SIG-M5 (cell line): ENCODE measurements around the gene DDB1.

ENCODE experiments used
- DNase-seq: peaks from one replicate; lab custom pipeline; 2025; lab: John Stamatoyannopoulos, UW

Gene DDB1

DNA sequence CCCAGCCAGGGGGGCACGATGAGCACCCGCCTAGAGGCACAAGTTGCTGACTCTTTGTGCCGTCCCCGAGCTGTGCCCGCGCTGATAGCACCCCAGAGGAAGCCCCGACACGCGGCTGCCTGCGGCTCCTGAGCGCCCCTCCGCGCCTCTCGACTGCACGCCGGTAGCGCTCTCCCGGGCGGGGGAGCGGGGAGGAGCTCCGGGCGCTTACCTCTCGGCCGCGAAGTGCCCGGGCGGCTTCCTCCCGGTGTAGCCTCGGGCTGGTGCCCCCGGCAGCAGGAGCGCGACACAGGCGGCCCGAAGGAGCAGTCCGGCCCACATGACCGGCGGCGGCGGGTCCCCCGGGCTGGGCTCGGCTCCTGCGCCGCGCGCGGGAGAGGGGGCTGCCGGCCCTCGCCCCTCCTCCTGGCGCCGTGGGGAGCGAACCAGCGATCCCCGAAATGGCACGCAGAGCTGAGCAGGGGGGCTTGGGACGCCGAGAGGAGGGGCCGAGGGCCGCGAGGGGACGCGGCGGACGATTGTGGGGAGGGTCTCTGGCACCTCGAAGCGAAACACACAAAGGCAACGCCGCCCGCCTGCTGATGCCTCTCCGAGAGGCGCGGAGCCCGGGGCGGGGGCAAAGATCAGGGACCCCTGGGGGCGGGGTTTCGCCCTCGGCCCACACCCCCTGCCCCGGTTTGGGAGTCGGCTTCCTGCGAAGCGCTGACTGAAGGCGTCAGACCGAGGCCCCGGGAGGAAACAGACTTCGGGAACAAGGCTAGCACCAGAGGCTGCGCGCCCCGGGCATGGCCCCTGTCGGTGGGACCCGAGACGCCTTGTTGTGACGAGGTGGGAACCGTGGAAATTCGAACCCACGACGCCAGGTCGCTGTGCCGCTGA, 37.9 kb downstream of the DDB1 start, which contains the start of gene VWCE:
Gene VWCE, minus strand, starts transcription at position 600 of the 879 bp plus-strand sequence. Its CDS starts 279 bp downstream, at position 321.
- DNase-seq = no peak

DNA sequence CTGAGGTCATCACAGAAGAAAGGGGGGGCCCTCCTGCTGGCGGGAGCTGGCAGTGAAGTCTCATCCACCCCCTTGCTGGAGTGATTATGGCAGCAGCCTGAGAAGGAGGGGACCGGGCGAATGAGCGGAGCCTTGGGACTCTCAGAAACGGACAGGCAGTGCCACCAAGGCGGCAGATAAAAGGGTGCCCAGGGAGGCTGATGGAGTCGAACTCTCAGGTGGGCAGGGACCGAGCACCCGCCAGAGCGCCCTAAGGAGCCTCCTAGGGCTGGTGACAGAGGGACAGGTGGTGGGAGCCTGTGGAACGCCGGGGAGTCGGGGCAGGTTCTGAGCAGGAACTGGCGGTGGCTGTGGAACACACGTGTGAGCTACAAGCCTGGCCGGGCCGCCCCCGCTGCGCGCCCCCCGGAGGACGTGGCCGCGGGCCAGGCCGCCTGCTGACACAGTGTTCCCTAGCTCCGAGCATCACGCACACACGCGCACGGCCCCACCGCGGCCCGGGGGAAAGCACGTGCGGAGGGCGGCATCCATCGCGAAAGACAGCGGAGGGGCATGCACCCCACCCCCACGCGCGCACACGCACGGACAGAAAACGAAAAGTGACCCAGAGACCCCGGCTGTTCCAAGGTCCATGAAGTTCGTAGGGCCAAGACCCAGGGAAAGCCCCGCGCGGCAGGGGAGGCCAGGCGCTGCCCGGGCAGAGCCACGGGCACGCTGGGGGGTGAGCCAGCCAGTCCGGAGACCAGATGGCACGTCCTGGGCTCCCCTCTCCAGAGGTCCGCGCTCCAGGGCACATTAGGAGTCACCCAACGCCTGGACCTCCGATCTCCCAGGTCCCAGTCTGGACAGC, 38.8 kb downstream of the DDB1 start:
- DNase-seq = no peak

DNA sequence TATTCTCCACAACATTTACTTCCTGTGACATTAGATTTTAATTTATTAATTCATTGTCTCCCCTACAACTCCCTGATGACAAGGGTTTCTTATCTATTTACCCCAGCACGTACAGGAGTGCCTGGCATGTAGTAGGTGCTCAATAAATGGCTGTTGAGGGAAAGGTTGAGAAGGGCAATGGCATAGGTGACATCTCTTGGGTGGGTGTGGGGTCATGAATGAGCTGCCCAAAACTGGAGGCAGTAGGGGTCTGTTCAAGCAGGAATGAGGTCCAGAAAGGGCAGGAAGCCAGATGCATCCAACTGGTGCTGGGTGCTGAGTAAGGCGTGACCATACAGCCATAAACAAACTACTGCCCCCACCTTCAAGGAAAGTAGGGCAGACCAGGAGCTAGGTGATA, 40.5 kb downstream of the DDB1 start:
- no peak for DNase-seq

DNA sequence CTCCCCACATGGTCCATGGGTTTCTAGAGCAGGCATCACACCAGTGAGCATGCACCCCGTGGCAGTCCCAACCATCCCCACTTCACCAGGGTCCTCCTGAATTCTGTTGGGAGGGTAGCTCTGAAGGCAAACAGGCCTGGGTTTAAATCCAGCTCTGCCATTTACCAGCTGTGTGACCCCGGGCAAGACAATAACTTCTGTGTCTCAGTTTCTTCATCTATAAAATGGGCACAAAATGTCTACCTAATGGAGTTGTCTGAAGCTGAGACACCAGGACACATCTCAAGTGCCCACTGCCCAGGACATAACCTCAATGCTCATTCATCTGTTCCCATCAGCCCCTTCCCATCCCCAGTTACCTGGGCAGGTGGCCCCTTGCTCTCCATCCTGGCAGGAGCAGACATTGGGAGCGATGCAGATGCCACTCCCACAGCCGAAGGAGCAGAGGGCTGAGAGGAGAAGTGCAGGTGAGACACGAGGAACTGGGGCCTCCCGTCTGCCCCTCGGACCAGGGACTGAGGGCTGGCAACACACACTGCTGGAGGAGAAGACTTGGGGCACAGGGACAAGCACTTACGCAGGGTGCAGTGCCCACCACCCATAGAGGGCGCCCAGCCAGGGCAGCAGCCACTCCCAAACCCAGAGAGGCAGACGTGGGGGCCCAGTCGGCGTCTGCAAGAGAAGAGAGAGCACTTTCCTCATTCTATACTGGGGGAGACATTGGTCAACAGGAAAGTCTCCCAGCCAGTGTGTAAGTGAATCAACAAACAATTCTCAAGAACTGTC, 41.8 kb downstream of the DDB1 start:
- DNase-seq = no peak

DNA sequence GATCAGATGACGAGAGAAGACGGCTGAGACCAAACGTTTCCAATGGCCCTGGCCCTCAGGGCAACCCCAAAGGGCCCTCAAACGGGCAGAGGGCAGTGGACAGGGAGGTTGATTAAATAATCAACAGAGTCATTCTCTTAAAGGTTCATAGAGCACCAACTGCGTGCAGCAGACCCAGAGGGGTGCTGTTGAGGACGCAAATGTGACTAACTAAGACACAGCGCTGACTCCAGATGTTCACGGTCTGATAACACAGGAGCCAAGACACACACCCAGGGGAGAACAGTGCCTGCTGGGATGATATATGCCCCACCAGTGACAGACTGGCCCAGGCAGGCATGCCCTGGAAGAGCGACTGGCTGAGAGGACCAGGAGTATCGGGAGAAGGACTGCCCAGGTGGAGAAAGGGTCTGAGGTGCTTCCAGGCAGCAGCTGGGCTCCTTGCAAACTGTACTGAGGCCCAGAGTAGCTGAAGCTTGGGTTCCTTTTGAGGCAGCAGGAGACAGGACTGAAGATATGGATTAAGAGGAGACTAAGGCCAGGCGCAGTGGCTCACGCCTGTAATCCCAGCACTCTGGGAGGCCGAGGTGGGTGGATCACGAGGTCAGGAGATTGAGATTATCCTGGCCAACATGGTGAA, 45.4 kb downstream of the DDB1 start:
- no peak for DNase-seq

DNA sequence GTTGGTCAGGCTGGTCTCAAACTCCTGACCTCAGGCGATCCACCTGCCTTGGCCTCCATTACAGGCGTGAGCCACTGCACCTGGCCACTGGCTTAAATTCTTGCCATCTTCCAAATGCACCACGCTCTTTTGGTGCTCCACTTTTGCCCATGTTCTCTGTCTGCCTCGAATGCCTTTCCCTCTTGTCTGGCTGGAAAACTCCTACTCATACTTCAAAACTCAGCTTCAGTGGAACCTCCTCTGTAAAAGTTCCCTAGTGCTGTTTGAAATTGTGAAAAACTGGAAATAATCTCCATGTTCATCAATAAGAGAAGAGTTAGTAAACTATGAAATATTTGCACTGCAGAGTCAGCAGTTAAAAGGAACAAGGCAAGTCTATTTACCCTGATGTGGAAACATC, 49.3 kb downstream of the DDB1 start:
- no peak for DNase-seq

DNA sequence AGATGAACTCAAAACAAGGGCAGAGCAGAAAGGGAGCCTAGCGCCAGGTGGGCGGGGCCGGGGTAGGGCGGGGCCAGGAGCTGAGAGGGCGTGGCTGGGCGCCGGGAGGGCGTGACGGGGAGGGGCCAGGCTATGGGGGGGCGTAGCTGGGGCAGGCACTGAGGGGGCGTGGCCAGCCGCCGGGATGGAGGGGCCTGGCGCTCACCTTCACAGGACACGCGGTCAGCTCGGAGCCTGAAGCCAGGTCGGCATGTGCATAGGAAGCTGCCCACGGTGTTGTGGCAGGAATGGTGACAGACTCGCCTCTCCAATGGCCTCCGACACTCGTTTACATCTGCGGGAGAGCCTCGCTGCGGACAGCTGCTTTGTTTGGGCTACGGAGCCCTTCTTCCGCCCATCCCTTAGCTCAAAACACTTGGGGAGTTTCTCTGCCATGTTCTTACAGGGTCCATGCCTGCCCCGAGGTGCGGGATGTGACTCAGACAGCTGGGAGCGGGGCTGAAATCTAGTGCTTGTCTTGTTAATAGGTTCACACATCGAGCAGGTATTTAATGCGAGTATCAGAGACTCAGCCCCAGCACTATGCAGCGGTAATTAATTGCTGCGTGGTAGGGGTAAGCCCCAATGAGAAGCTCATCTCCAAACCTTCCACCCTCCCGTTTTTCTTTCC, 51.2 kb downstream of the DDB1 start:
- DNase-seq = no peak

DNA sequence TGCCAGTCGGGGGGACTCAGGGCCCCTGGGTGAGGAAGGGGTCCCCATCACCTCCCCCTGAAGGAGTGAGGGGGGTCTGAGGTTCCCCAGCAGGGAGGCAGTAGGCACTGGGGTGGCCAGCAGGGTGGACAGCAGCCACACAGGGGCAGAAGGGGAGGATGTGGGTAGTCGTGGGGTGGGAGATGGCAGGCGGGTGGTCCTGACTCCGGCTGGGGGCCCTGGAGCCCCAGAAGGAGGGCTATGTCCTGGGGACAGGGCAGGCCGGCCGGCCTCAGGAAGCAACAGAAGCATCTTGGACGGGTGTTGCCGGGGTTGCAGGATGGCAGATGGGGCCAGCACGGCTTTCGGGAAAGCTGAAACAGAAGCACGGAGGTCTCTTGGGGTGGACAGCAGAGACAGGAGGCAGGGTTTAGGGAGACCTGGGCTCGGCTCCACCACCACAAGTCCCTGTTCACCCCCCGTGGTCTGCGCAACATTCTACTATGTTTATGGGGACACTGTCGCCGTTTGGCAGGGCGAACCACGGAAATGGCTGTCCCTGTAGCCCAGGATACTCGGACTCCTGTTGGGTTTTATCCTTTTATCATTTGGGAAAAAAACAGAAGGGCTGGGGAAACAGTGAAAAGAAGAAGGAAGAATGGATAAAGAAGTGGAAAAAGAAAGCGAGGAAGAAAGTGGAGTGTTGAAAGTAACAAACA, 51.9 kb downstream of the DDB1 start:
- no peak for DNase-seq

DNA sequence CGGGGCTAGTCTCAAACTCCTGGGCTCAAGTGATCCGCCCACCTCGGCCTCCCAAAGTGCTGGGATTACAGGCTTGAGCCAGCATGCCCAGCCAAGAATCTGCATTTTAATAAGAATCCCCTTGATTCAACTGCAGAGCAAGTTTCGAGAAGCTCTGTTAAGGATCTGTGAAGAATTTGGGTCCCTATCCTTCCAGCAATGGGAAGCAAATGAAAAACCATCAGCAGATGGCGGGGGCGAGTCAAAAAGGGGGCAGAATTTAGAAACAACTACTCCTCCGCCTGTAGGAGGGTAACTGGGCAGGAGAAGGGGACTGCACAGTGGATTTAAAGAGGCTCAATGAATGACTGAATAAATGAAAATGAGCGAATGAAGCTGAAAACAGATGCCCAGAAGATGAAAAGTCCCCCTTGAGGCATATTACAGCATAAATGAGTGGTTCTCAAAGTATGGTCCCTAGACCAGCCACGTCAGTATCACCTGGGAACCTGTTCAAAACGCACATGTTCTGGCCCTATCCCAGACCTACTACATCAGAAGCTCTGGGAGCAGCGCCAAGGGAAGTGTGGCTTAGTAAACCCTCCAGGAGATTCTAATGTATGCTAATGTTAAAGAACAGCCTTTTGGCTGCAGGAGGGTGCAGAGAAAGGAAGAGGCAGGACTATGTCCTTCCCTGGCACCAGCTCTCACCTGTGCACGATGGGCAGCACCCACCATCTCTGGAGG, 52.8 kb downstream of the DDB1 start:
- no peak for DNase-seq

DNA sequence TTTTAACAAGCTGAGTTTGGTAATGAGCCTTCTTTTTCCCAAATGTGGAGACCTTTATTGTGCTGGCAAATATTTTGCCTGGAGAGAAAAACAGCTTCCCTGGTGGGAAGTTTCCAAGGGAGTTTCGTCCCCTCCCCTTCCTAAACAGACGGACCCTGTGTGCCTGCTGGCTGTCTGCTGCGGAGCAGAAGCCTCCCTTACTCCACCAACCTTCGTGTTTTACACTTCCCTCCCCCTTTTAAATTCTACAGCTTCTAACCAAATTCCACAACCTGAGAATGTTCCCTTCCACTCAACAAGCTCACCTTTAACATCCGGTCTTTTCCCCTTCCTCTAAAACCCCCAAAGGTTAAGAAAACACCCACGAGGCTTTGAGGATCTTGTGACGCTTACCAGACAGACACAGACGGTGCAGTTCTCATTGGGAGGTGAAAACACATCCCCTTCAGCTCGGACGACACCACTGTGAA, 54.9 kb downstream of the DDB1 start:
- no peak for DNase-seq

DNA sequence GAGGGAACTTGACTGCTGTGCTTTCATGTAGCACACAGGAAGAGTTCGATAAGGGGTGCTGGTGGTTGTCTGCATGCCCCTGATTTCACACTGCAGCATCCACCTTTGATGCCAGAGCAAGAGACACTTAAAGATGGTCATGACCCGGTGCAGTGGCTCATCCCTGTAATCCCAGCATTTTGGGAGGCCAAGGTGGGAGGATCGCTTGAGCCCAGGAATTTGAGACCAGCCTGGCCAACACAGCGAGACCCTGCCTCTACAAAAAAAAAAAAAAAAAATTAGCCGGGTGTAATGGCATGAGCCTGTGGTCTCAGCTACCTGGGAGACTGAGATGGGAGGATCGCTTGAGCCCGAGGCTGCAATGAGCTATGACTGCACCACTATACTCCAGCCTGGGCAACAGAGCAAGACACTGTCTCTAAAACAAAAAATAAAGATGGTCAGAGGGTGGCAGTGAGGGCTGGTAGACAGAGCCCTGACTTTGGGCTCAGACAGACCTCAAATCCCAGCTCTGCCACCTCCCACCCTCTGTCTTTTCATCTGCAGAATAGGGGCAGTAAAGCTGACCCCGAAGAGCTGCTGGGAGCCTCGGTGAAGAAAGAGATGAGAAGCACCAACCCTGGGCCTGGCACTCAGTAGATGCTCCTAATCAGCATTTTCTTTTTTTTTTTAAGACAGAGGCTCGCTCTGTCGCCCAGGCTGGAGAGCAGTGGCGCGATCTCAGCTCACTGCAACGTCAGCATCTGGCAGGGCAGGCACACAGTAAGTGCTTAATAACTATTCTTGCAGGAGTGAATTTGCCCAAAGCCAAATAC, 55.5 kb downstream of the DDB1 start:
- no peak for DNase-seq

DNA sequence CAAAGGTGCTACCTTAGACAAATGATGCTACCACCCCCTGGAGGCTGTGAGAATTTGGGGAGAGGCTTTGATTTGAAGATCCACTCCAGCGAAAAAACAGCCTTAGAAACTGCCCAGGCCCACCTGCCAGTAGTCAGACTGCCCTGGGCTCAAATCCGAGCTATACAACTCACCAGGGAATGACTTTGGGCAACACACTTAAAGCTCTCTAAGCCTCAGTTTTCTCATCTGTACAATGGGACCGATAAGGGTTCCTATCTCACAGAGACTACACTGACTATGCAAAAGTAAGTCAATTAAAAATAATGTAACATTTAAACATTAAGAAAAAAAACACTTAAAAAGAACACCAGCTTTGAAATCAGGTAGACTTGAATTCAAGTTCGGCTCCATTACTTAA, 57.7 kb downstream of the DDB1 start:
- DNase-seq = no peak

DNA sequence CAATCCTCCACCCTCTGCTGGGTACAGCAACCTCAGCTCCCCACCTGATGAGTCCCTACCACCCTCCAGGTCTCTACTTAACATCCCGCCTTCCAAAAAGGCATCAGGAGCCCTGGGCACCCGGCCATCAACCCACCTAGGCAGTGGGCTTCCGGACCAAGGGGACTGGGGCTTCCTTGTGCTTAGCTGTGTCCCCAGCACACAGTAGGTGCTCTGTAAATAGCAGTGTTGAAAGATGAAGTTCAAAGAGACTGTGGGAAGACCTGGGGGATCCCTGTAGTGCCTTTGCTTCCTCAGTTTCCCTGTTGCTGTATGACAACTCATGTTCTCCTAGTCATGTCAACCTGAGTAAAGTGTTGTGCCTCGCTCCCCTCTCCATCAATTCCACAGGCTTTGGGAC, 58.8 kb downstream of the DDB1 start:
- DNase-seq = no peak

DNA sequence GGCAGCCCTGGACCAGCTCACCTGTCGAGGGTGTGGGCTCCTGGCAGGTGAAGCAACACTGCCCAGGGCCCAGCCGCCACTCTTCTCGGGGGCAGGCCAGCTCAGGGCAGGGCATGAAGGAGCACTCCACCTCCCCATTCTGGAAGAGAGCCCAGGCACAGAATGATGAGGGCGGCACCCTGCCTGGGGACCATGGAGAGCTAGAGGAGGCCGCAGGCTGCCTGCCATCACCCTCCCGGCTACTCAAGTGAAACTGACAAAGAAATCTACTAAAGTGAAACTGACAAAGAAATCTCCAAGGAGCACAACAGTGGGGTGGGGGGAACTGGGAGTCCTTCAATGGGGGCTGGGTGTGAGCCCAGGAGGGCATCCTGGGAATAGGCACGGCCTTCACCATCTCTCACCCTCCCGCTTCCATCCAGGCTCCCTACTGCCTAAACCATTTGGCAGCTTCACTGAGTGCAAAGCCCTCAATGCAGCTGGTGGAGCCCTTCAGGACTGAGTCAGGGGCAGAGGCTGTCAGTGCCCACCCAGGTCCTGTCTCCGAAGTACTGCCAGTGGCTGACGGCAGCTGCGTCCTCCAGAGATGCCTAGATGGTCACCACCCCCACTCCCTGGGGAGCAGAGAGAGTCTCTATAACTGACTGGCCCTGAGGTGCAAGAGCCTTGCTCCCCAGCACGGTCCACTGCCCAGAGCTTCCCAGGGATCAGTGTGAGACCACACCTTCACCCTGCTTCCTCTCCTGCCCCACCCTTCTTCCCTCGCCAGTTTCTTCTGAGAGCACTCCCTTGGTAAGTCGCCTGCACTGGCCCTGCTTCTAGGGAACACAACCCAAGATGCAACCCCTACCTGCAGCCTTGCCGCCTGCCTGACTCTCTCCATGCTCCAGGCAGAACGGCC, 59.5 kb downstream of the DDB1 start:
- no peak for DNase-seq

DNA sequence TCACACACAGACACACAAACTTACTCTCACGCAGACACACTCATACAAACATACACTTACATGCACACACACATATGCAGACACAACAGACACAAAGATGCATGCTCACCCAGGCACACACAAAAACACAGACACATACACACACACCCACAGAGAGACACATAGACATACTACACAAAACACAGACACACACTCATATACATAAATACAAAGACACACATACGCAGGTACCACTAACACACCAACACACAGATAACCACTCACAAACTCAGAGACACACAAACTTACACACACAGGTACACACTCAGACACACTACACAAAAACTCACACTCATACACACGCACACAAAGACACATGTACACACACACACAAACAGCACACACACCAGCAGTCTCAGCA, 60.2 kb downstream of the DDB1 start:
- no peak for DNase-seq

DNA sequence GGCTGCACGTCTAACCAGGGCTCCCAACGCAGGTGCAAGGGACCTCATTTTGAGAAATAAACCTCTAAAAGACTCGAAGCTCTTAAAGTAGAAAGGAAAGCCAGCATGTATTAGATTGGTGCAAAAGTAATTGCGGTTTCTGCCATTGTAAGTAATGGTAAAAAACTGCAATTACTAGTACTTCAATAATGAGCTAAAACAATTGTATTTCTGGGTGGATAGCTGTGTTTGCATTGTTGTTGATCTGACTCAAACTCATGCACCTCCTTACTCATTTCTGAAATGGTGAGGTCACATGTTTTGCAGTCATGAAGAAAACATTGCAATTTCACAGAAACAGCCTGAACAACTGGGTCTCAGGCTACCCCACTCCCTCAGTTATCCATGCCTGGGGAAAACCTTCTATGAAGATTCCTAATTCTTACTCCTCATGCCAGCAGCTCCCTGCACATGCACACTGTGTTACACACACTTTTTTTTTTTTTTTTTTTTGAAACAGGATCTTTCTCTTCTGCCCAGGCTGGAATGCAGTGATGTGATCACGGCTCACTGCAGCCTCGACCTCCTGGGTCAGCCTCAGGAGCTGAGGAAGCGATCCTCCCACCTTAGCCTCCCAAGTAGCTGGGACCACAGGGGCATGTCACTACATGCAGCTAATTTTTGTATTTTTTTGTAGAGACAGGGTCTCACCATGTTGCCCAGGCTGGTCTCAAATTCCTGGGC, 62.4 kb downstream of the DDB1 start:
- DNase-seq = no peak

DNA sequence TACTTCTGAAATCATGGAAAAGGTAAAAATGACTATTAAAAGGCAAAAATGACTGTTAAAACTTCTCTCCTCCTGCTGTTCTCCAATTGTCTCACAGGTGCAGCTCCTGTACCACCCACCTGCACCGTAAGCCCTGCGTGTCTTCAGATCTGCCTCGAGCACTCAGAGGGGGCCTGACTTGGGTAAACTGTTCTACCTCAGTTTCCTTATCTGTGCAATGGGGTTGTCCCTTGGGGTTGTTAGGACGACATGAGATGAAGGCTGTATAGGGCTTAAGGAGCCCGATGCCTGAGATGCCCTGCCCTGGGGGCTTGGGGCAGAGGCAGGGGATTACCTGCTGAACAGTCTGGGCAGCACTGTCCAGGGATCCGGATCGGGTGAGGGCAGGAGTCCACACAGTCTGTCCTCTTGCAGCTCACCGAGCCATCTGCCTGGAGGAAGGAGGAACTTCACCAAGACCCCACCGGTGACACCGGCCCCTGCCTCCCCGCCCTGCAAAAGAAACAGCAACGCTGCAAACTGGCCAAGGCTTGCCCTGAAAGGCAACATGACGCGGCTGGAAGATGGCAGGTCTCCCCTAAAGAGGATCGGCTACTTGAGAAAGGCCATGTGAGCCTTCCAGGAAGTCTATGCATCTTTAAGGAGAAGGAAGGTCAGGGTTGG, 64.2 kb downstream of the DDB1 start:
- no peak for DNase-seq
